GM18868 (cell line): Measurements from ENCODE around the gene FGD5.

Experiments used
- ATAC-seq: cut with Tn5 transposase; IDR thresholded peaks from one replicate; pipeline ENCODE4 v1.9.1; 2021; ENCODE audit warnings: mild to moderate bottlenecking, moderate library complexity; ENCODE audit not compliant: unreplicated experiment

FGD5 gene

DNA sequence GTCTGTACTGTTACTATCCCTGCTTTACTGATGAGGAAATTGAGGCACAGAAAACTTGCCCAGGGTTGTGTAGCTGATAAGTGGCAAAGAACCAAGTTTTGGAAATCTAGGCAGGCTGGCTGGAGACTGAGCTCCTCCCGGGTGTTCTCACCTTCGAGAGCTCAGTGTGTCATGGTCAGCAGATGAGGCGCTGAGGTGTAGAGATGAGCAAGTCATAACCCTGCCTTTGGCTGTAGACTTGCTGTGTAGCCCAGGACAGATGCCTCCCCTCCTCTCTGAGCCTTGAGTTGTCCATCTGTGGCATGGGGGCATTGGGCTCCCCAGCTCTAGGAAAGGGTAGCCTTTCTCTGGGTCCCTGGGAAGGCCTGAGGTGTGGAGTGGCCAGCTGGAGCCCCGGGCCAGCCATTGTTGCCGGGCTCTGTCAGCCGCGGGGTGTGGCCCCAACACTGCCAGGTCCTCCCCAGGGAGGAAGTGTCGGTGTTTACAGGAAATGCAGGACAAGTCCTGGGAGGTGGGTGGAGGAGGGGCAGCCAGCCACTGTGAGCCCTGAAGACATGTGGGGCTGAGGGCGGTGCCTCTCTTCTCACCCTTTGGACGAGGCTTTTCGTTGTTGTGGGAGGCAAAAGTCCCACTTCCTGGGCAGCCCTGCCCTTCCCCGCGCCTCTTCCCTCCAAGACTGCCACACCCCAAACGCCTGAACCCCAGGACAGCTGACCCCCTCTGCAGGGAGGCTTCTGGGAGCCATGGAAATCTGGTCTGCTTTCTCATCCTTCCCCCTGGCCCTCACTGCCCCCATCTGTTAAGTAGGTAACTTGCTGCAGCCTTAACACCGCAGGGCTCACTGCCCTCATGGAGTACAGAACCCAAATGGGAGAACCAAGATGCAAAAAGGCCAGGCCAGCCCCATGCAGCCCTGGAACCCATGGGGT is 29.1 kb downstream of the FGD5 start:
- no peak for ATAC-seq

DNA sequence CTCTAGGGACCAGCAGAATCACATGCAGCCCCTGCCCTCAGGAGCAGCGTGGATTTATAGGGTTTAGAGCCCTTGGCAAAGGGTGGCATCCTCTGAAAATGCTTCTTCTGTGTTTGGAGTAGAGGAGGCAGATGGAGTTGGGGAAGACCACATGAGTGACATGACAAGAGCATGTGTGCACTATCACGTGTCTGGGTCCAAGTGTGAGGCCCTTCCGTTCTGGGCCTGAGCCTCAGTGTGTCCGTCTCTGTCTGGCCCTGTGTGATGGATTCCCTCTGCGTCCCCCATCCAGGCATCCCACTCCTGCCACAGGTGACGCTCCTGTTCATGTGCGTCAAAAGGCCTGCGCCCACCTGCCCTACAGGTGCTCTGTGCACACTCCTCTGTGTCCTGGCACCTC is 30.1 kb downstream of the FGD5 start:
- ATAC-seq = no peak

DNA sequence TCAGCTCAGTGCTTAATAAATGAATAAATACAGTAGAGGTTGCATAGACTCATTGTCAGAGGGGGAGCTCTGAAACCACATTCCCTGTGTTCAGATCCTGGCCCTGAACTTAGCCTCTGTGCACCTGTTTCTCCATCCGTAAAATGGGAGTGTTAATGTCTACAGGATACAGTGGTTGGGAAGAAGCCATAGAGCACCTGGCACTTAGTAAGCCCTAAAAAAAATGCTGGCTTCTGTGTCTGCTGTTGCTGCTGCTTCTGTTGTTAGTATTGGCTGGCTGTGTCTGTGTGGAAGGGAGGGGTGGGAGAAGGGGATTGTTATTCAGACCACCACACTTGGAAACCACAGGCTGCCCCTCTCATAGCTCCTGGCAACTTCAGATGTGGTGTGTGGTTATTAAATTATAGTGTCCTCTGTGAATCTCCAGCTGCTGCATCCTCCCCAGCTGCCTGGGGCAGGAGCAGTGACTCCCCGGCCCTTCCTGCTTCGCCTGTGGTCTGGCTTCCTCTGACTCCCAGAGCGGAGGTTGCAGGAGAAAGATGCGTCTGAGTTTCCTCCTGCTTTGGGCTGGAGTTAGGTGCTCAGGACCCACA is 31.0 kb downstream of the FGD5 start:
- ATAC-seq = no peak

DNA sequence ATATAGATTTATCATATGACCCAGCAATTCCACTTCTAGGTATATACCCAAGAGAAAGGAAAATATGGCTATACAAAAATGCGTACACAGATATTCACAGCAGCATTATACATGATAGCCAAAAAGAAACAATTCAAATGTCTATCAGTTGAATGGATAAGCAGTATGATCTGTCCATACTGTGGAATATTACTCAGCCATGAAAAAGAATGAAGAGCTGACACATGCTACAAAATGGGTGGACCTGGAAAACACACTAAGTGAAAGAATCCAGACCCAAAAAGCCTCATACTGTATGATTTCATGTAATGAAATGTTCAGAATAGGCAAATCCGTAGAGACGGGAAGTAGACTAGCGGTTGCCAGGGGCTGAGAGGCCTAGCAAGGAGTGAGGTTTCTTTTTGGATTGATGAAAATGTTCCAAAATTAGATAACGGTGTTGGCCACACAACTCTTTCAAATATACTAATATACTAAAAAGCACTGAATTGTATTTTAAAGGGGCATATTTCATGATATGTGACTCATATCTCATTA is 33.4 kb downstream of the FGD5 start:
- ATAC-seq = no peak

DNA sequence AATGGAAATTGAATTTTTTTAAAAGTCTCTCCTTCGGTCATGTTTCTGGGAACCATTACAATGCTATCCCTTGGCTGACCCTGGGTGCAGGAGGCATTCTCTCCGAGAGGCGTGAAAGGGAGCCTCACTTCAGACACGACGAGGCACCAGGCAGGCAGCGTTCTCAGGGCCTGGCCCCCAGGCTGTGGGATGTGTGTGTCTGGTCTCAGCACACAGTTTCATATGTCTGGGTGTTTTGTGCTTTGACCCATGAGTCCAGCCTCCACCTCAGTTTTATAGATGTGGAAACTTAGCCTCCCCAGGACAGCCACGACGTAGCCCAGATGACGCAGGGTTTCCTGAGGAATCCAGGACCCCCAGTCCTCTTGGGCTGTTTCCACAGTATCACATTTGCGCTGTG is 34.0 kb downstream of the FGD5 start:
- ATAC-seq = no peak

DNA sequence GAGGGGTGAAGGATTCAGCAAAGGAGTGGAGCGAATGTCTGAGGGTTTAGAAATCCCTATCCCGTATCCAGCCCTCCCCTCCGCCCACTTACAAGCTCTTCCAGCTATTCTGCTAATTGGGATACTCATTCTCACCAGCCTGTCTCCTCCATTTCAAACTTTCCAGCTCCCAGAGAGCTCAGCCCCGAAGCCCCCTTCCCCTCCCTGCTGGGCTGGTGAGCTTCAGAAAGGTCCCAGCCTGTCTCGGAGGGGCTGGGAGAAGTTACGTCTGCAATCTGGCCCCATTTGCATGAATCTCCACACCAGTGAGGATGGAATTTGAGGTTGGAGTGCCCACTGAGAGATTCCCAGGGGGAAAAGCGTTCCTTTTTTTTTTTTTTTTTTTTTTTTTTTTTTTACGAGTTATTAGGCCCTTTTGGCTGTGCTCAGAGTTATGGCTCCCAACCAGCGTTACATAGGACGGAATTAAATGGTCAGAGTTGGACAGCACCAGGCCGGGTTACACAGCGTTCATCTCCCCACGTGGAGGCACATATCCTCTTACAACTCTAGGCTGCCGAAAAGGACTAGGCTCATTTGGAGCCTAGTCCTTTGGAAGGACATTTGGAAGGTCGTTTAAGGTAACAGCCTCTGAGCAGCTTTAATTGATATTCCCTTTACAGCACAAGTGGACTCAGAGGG is 34.6 kb downstream of the FGD5 start:
- ATAC-seq = no peak

DNA sequence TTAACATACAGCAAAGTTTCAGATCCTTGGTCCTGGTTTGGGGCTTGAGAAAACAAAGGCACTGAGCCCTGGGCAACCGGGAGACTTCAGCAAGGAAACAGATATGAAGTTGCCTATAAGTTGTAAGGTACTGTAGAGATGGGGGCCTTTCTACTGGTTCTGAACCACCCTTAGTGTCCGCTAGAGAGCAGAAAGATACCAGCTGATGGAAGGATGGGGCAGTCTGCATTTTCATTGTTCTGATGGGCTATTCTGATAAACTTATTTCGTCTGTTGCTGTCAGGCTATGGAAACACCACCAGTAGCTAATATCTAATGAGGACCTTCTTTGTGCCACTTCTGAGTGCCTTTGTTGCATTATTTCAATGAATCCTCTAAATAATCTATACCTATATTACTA is 38.7 kb downstream of the FGD5 start:
- no peak for ATAC-seq

DNA sequence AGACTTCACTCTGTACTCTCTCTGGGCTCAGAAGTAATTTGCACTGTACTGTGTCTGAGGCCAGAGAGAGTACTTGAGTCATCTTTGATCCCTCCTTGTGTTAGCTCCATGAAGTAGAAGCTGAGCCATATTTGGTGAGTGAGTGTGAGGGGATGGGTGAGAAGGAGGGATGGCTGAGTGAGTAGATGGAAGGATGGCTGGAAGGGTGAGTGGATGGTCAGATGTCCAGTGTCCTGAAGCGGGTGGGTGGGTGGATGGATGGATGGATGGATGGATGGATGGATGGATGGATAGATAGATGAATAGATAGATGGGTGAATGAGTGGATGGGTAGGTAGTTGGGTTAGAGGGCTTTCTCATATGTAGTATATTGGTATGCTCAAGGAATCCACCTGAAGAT is 39.3 kb downstream of the FGD5 start:
- no peak for ATAC-seq

DNA sequence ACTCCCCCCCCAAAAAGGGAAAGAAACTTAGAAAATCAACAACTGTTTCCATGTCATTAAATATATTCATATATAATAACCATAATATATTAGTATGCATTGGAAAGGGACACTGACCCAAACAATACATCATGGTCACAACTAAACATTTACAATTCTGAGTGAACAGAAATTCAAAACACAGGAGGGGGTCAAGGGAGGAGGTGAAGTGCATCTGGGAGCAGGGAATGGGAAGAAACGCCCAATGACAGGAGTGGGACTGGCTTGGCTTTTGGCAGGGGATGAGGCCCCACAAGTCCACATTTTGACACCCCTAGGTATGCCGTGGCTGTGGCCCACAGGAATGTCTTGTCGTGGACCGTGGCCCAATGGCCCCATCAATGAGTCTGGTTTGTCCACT is 41.1 kb downstream of the FGD5 start:
- ATAC-seq = no peak

DNA sequence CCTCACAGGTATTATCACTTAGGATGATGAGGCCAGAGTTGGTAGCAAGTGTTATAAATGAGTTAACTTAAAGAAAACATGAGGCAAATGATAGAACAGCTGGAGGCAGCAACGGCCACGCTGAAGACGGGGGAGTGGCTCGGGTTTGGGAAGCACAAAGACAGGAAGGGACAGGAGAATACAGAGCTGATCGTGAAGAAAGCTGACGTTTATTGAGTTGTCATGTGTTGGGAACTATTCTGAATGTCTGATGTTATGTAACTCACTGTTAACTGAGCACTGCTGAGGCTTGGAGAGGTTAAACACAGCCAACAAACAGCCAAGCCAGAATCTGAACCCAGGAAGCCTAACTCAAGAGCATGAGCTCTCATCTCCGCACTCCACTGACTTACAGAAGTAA is 42.3 kb downstream of the FGD5 start:
- ATAC-seq = no peak

DNA sequence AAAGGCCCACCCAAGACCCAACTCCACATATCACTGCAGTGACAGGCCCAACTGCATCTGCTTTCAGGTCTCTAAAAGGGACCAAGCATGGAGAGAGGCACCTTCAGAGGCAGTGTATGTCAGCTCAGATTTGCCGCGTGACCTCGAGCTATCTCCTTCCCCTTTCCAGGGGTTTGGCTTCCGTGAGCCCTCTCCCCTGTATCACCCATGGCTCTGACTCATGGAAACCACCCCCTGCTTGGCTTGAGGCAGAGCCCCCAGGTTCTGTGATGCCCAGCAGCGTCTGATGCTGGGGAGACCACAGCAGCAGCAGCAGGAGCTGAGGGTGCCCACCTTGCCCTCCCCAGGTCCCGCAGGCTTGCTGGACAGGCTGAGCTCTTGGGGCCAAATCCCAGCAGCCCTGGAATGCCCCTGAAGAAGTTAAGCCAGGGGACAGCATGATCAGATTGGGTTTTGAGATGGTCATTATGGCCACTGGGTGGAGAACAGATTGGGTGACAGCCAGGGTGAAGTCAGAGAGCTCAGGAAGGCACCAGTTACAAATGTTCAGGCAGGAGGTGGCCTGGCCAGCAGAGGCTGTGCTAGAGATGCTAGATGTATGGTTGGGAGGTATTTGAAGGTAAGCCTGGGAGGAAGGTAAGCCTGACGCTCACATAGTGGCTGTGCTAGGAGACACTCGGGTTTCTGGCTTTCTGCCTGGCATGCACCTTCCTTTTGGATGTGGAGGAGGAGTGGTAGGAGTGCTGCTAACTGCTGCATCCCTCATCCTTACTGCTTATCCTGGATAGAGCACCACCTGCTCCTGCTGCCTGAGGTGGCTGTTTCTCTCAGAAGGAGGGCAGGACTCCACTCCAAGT is 42.9 kb downstream of the FGD5 start:
- ATAC-seq = no peak

DNA sequence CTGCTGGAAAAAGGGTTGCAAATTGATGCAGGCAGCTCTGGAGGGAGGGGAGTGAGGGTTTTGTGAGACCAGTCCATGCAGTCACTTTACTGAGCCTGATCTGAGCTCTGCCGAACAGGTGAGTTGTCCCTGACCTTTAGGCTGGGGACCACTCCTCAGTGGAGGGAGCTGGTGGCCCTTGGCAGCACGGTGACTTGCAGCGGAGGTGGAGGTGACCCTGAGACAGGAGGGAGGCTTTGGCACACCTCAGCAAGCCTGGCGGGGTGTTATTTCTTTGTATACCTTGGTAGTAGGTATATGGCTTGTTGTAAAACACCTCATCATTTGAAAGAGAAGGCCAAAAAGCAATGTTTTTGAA is 43.5 kb downstream of the FGD5 start:
- ATAC-seq = no peak

DNA sequence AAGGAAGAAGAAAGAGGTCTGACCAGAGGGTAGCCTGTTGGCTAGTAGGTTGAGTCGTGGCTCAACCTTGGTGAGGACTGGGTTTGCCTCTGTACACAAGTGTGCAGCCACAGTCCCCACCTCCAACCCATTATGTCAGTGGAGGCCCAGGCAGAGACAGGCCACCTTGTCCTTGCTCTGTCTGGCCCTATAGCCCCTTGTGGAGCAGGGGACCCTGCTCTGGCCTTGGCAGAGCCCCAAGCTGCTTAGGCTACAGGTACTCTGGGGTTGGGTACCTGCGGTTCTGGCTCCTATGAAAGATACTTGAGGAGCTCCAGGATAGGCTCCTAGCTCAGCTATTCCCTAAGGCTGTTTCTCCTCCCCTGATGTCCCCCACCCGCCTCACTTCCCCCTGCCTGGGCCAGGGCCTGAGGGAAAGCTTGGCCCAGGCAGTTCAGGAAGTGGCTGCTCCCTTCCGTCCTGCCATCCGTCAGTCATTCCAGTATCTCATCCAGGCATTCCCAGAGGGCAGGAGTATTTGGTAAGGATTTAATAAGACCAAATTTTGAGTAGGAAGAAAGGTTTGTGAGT is 44.0 kb downstream of the FGD5 start:
- ATAC-seq = no peak

DNA sequence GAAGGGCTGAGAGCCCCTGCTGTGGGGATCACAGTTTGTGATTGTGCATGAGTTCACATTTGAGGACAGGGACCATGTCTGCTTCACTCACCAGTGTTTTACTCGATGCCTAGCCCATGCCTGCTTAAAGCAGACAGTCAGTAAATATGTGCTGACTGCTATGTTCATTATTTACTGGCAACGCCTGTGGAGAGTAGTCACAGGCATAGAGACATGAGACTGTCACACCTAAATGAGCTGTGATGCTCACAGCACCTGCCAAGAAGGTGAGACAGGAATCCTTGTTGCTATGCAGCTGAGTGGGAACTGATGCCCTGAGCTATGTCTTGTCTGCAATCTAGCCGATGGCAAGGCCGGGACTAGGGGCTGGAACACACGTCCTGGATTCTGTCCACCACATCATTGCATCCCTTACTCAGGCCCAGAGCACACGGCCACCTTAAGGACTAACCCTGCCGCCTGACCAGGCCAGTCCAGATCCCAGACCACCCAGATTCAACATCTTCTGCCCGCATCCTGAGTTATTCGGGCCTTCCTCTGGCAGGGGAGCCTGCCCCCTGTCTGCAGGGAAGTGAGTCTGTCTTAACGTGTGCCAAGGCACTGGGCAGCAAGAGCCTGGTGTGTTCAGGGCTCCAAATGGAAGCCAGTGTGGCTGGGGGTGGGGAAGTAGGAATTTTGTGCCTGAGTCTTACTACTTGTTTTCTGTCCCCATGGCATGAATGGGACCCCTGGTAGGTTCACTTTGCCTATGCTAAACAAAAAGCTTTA is 44.8 kb downstream of the FGD5 start:
- no peak for ATAC-seq

DNA sequence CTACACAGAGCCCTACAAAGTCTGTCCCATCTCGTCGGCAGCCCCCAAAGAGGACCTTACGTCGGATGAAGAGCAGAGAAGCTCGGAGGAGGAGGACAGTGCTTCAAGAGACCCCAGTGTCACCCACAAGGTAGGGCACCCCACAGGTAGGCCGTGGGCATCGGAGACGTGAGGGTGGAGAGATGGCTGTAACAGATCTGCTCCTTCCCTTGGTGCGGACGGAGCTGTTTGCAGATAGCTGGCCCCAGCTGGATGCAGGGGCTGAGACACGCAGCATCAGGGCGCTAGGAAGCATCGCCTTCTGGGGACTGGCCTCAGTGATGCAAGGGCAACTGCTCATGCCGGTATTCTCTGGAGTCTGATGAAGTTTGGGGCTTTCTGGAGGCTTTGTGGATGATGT is 45.4 kb downstream of the FGD5 start:
- no peak for ATAC-seq

DNA sequence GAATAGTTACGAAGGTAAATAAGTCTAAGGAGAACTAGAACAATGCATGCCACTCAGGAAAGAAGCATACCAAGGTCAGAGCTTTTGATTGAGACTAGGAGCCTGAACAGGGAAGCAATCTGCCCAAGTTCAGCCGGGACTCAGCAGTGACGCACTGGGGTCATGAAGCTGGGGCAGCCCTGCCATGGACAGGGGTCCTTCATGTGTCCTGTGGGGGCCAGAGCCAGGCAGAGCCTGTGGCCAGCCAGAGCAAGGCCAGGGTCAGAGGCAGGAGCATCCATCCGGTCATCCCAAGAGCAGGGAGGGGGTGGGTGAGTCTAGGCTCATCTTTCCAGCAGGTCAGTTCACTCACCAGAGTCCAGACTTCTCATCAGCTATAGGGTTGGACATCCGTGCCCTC is 47.9 kb downstream of the FGD5 start:
- no peak for ATAC-seq

DNA sequence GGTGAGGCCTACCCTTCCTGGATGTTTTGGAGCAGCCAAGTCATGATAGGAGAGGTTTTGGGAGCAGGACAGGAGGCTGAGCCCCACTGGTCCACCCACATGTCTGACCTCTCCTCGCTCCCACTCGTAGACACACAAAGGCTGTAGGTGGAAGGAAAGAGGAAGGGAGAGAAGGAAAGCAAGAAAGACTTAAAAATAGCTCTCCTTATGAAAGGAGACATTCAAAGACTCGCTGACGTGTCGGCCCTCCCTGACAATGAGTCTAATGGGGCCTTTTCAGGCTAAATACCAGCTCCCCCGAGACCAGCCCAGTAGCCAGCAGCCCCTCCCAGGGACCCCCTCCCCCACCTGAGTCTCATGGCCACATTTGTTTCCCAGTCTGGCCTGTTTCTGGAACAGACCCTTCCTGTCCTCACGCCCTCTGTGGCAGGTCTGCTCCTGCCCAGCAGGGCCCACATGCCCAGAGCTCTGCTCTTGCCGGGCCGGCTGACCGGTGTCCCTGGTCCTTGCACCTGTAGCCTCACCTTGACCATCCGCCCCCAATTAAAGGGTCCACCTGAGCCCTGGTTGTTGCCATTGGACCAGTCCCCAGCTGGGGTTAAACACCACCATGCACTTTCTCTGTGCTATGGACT is 49.3 kb downstream of the FGD5 start:
- ATAC-seq = no peak

DNA sequence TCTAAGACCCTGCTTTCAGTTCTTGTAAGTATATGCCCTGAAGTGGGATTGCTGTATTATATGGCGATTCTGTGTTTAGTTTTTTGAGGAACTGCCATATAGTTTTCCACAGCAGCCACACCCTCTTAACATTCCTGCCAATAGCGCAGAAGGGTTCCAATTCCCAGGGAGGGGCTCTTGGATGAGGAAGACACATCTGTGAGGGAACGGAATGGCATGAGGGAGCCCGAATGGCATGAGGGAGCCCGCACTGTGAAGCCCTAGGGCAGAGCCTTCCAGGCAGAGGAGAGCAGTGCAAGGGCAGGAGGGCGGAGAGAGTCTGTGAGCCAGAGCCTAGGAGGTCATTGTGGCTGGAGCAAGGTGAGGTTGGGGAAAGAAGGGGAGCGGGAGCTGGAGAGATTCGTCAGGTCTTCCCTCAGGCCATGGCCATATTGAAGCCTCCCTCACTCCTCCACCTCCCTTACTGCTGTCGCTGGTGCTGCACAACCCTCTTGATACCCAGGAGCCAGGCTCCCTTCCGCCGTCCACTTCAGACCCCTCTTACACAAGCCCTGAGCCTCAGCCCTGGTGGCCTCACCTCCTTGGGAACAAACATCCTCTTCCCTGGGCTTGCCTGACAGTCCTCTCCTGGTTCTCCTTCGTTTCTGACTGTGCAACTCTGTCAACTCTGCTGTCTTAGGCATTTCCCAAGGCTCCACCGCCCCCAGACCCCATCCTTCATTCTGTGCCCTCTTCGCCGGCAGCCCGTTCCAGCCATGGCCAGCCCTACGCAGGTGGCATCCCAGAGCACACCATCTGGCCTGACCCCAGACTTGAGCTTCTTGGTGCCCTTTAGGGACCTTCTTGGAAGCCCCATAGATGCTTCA is 51.4 kb downstream of the FGD5 start:
- ATAC-seq = no peak

DNA sequence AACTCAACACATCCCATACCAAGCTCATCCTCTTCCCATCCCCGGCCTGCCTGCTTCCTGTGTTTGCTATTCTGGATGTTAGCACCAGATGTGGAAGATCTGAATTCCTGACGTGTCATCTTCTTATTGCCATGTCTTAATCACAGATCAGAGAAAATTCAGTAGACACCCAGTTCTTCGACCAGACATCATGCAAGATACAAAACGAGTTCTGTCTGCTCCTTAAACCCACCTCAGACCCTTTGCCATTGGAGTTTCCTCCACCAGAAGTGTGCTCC is 52.0 kb downstream of the FGD5 start:
- no peak for ATAC-seq
